GM10266 (cell line): ENCODE measurements around the gene PEX26.
"Not testable (repeated sequence)": the region's sequence is repeated elsewhere in the genome, so short reads cannot be mapped to it uniquely, and the experiment has no call there.

ENCODE experiments used
- DNase-seq: peaks from one replicate; pipeline ENCODE4 v3.0.0; 2012; ENCODE audit errors: extremely low spot score
- CTCF ChIP-seq: IDR thresholded peaks from 2 replicates; pipeline ENCODE4 v1.5.1; 2012; ENCODE audit warnings: mild to moderate bottlenecking, low read depth; ENCODE audit not compliant: control insufficient read depth, insufficient read depth; ENCODE audit errors: missing control alignments

PEX26 gene

GRCh38 chr22:18130699-18131429 lies 53.1 kb downstream of the PEX26 start:
- no peak for TF ChIP-seq CTCF
- no peak for DNase-seq

GRCh38 chr22:18133452-18133851 lies 55.7 kb downstream of the PEX26 start:
- TF ChIP-seq CTCF: no peak
- no peak for DNase-seq

GRCh38 chr22:18136563-18137320 lies 59.0 kb downstream of the PEX26 start:
- no peak for TF ChIP-seq CTCF
- DNase-seq: no peak

GRCh38 chr22:18141004-18141403 lies 63.2 kb downstream of the PEX26 start:
- not testable (repeated sequence) for DNase-seq

GRCh38 chr22:18144105-18144504 lies 66.3 kb downstream of the PEX26 start:
- TF ChIP-seq CTCF: no peak
- DNase-seq: no peak

GRCh38 chr22:18145676-18146388 lies 68.0 kb downstream of the PEX26 start:
- DNase-seq: no peak
- no peak for TF ChIP-seq CTCF

- TF ChIP-seq CTCF: no peak
Measured at GRCh38 chr22:18146389-18146753, 68.6 kb downstream of the PEX26 start.

More at GRCh38 chr22:18146389-18146753, 68.6 kb downstream of the PEX26 start:
- DNase-seq: no peak
